ENCODE results near the gene GPR4. TPM values are rescaled to one million over a fixed set of nuclear protein-coding genes. Genes with fewer than 3 reads are reported as not detected.
A peak's percentile ranks its signal among the peaks of the same experiment; 100 is the strongest.

GPR4 gene
- total and polyA plus RNA-seq, 2 of the 4 experiments (the other 2 are of a cell fraction): 0.02 TPM; not detected in 1

GRCh38 chr19:45577111-45577905, 24.7 kb downstream of the GPR4 start (continued):
- TF ChIP-seq BHLHE40 (IDR thresholded peaks at IDR 0.05; ENCODE audit: low read depth, low read length) (0 out of 2 replicates have a peak, but pooled peaks have one; percentile 28), FOS (IDR thresholded peaks at IDR 0.05; ENCODE audit: low read depth, low read length) (peak; percentile 74), MAZ (IDR thresholded peaks at IDR 0.05; ENCODE audit: borderline replicate concordance, low read depth, low read length) (no peak)

GRCh38 chr19:45576682-45577081, 25.3 kb downstream of the GPR4 start:
- in situ Hi-C loops (cut with MboI; ENCODE audit: low sequenced_read_pairs) (no loop called here), dilution Hi-C loops (cut with HindIII; ENCODE audit: low sequenced_read_pairs, unreplicated experiment) (no loop called here), intact Hi-C loops (cut with micrococcal nuclease) (no loop called here)
- H2BK20ac ChIP-seq (ENCODE audit: low read depth, low read length): peak overlapping the region; percentile 94
- H3K9me1 ChIP-seq (ENCODE audit: insufficient read depth, low read length): peaks cover 11% of the 10 kb centered on the region
- H3K23ac ChIP-seq (ENCODE audit: low read depth, low read length): peak overlapping the region; percentile 64; the same call in 1 of the 2 replicates
- peak overlapping the region; percentile 75 for H3K18ac ChIP-seq (ENCODE audit: low read depth, low read length)
- H3K9ac ChIP-seq (ENCODE audit: low read depth, low read length): 0 out of 2 replicates have a peak overlapping the region, but pooled peaks have one; percentile 2
- WGBS, 2 experiments (ENCODE audit: extremely low coverage in 2 of 2, insufficient read length in 1 of 2): 75% methylated on average over 1 of the region's 3 CpGs; no CpG with 5 or more reads in 1 of the 2 experiments
- peak overlapping the region; percentile 26; the same call in 1 of the 2 replicates for H3K4me2 ChIP-seq (ENCODE audit: low read depth, low read length)
- TF ChIP-seq RAD21 (IDR thresholded peaks at IDR 0.05; ENCODE audit: low read length) (no peak), MAZ (IDR thresholded peaks at IDR 0.05; ENCODE audit: borderline replicate concordance, low read depth, low read length) (no peak), USF2 (IDR thresholded peaks at IDR 0.05; ENCODE audit: low read depth, low read length) (no peak), MAFK (IDR thresholded peaks at IDR 0.05; ENCODE audit: low read depth, low read length) (no peak), CHD1 (IDR thresholded peaks at IDR 0.05; ENCODE audit: low read depth, low read length) (no peak)
- peak overlapping the region; percentile 87 for H4K91ac ChIP-seq (ENCODE audit: insufficient read depth, low read depth, low read length)
- peak overlapping the region; percentile 67 for H2AK9ac ChIP-seq (replicated peaks; ENCODE audit: low read depth, low read length, poor library complexity)
- peak; percentile 5 for ATAC-seq (ENCODE audit: low read depth)
- H4K8ac ChIP-seq (ENCODE audit: low read depth in 2 of 2, low read length in 2 of 2): peak overlapping the region; percentile 3 to 64; a peak in 3 of 4 replicates
- POLR2A ChIA-PET (ENCODE audit: unreplicated experiment): interaction anchor here (0.5 kb wide), 1 partner anchor 41 kb away, joined by 6 read pairs; no protein-coding TSS in a partner anchor
- peaks cover 17% of the 10 kb centered on the region for H3K4me1 ChIP-seq (ENCODE audit: control insufficient read depth, insufficient read depth, low read length)
- no peak overlapping the region for H3K4me3 ChIP-seq (ENCODE audit: insufficient read depth, low read depth, low read length)
- H3K4ac ChIP-seq (ENCODE audit: low read depth, low read length): peak overlapping the region; percentile 88
- peak overlapping the region; percentile 85 for H2AK5ac ChIP-seq (ENCODE audit: low read depth, low read length)
- peak overlapping the region; percentile 72 for H3K27ac ChIP-seq (ENCODE audit: insufficient read depth, low read length)
- H2BK15ac ChIP-seq (ENCODE audit: low read depth, low read length): peak overlapping the region; percentile 90; the same call in 2 of the 3 replicates
- no peak overlapping the region for H2AFZ ChIP-seq (replicated peaks; ENCODE audit: low read length, poor library complexity)
- peak overlapping the region; percentile 92 for H2BK120ac ChIP-seq (ENCODE audit: low read depth, low read length)
- peaks cover 35 to 71% of the 10 kb centered on the region in 2 experiments for H3K79me1 ChIP-seq (ENCODE audit: low read depth in 1 of 2, low read length in 2 of 2)
- peak overlapping the region; percentile 87 for H2BK5ac ChIP-seq (ENCODE audit: low read depth, low read length, poor library complexity, severe bottlenecking)
- peaks cover 11% of the 10 kb centered on the region for H4K20me1 ChIP-seq (ENCODE audit: insufficient read depth, low read length)
- no peaks in the 10 kb centered on the region for H3K27me3 ChIP-seq (ENCODE audit: control insufficient read depth, insufficient read depth, low read length)
- peak overlapping the region; percentile 44; the same call in 1 of the 2 replicates for H4K5ac ChIP-seq (ENCODE audit: low read depth, low read length)
- H3K9me3 ChIP-seq (ENCODE audit: control insufficient read depth, insufficient read depth, low read length): no peaks in the 10 kb centered on the region
- CTCF ChIA-PET: interaction anchor here (1.0 kb wide), 1 partner anchor 10 kb away, joined by 3 read pairs; no protein-coding TSS in a partner anchor
- BruUV-seq (replicated peaks): no TSS peak
- peak overlapping the region; percentile 63 for H3K14ac ChIP-seq (replicated peaks; ENCODE audit: low read depth, low read length)
- no peak for DNase-seq
- H3K36me3 ChIP-seq (ENCODE audit: control insufficient read depth, insufficient read depth, low read length): no peaks in the 10 kb centered on the region
- peak overlapping the region; percentile 24 for H3K56ac ChIP-seq (ENCODE audit: extremely low read depth, insufficient read depth, low read length)
